ENCODE measurements around the gene TMEM273.

The TMEM273 gene

GRCh38 chr10:49152037-49152436 lies 36.2 kb downstream of the TMEM273 start:
- FAIRE-seq (no peak), DNase-seq (ENCODE audit: insufficient read length, low spot score) (no peak)
- TF ChIP-seq, protein P1, sequence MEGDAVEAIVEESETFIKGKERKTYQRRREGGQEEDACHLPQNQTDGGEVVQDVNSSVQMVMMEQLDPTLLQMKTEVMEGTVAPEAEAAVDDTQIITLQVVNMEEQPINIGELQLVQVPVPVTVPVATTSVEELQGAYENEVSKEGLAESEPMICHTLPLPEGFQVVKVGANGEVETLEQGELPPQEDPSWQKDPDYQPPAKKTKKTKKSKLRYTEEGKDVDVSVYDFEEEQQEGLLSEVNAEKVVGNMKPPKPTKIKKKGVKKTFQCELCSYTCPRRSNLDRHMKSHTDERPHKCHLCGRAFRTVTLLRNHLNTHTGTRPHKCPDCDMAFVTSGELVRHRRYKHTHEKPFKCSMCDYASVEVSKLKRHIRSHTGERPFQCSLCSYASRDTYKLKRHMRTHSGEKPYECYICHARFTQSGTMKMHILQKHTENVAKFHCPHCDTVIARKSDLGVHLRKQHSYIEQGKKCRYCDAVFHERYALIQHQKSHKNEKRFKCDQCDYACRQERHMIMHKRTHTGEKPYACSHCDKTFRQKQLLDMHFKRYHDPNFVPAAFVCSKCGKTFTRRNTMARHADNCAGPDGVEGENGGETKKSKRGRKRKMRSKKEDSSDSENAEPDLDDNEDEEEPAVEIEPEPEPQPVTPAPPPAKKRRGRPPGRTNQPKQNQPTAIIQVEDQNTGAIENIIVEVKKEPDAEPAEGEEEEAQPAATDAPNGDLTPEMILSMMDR (IDR thresholded peaks at IDR 0.05; ENCODE audit: insufficient read depth, missing control alignments) = no peak

DNA sequence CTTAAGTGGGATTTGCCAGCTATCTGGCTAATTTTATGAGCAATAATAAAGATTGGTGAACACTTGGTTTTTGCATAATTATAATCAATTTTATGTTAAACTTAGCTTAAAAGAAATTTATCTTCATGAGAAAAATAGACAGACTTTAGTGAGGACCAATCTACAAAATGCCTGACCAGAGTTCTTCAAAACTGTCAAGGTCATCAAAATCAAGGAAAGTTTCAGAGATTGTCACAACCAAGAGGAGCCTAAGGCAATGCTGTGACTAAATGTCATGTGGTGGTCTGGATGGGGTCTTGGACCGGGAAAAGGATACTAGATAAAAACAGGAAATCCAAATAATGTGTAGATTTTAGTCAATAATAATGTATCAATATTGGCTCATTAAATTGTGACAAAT lies 36.7 kb downstream of the TMEM273 start:
- TF ChIP-seq, protein P1 (IDR thresholded peaks at IDR 0.05; ENCODE audit: insufficient read depth, missing control alignments) = no peak
- FAIRE-seq = no peak

GRCh38 chr10:49151025-49151445 lies 37.2 kb downstream of the TMEM273 start:
- TF ChIP-seq, protein P1 (IDR thresholded peaks at IDR 0.05; ENCODE audit: insufficient read depth, missing control alignments) = no peak
- no peak for DNase-seq (ENCODE audit: insufficient read length, low spot score)
- no peak for FAIRE-seq

More for the DNA sequence above, 36.7 kb downstream of the TMEM273 start:
- no peak for DNase-seq (ENCODE audit: insufficient read length, low spot score)

- TF ChIP-seq, protein P1 (IDR thresholded peaks at IDR 0.05; ENCODE audit: insufficient read depth, missing control alignments) = no peak
- DNase-seq (ENCODE audit: insufficient read length, low spot score) (no peak), FAIRE-seq (no peak)
Observed at GRCh38 chr10:49150426-49150825, 37.8 kb downstream of the TMEM273 start.

DNA sequence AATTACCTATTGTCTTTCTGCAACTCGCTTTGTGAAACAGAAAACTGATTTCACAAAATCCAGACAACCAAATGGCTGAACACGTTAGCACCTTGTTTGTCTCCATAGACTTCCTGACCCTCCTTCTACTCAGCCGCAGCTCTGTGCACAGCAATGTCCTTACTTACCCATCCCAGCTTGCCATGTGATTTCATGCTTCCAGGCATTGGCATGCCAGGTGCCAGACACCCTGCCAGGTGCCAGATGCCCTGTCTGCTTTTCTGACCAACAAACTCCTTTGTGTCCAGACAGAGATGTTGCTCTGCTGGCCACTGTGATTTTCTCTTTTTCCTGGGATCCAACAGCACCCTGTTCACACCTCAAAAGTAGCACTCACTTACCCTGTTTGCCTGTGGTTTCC lies 38.3 kb downstream of the TMEM273 start:
- no peak for DNase-seq (ENCODE audit: insufficient read length, low spot score)
- TF ChIP-seq, protein P1 (IDR thresholded peaks at IDR 0.05; ENCODE audit: insufficient read depth, missing control alignments) = no peak
- no peak for FAIRE-seq

DNA sequence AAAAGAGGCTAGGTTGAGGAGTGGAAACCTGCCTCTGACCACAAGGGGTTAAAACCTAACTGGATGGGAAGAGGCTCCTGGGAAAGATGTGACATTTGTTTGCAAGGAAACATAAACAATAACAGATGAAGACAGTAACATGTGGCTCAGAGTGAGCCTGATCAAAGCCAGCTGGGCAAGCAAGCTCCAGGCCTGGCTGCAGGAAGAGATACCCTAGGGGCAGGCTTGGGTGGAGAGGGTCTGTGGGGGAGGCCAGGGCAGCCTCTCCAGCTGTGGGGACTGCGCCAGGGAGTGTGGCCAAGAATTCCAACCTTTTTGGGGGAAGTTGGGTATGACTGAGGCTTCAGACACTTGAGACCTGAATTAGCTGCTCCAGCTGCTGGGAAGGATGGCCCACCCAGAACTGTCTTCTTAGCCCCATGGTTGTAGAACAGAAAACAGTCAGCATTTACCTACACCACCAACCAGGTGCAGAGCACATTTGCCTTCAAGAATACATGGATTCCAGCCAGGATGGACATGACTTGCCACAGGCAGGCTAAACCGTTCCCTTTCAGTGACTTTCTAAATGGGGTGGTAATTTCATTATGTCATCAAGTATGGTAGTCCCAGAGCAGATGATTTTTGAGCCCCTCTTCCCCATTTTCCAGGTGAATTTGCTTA lies 44.0 kb downstream of the TMEM273 start:
- FAIRE-seq (no peak), DNase-seq (ENCODE audit: insufficient read length, low spot score) (no peak)
- TF ChIP-seq, protein P1 (IDR thresholded peaks at IDR 0.05; ENCODE audit: insufficient read depth, missing control alignments) = no peak

GRCh38 chr10:49143249-49143648 lies 44.9 kb downstream of the TMEM273 start:
- no peak for FAIRE-seq
- TF ChIP-seq, protein P1 (IDR thresholded peaks at IDR 0.05; ENCODE audit: insufficient read depth, missing control alignments) = no peak
- DNase-seq (ENCODE audit: insufficient read length, low spot score) = no peak
